Iris pigment epithelial cell (primary cell): ENCODE results near the gene CYSTM1.
"Not testable (repeated sequence)": the region's sequence is repeated elsewhere in the genome, so short reads cannot be mapped to it uniquely, and the experiment has no call there.

Source experiments
- DNase-seq: peaks from one replicate; pipeline ENCODE4 v3.0.0-alpha.2; 2011; ENCODE audit warnings: low read depth

CYSTM1 gene

DNA sequence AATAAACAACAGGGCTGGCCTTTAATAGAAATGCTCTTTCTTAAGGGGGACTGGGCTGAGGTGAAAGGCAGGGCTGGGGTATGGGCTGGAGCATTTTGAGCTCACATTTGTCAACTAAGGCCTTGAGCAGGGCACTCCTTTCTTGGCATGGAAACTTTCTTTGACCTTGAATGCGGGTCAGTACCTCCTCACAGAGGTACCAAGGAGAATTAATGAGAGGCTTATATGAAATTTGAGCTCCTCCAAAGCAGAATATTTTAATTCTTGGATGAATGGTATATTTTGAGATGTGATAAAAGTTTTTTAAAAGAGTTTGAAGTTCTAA lies 3.1 kb downstream of the CYSTM1 start:
- no peak for DNase-seq

DNA sequence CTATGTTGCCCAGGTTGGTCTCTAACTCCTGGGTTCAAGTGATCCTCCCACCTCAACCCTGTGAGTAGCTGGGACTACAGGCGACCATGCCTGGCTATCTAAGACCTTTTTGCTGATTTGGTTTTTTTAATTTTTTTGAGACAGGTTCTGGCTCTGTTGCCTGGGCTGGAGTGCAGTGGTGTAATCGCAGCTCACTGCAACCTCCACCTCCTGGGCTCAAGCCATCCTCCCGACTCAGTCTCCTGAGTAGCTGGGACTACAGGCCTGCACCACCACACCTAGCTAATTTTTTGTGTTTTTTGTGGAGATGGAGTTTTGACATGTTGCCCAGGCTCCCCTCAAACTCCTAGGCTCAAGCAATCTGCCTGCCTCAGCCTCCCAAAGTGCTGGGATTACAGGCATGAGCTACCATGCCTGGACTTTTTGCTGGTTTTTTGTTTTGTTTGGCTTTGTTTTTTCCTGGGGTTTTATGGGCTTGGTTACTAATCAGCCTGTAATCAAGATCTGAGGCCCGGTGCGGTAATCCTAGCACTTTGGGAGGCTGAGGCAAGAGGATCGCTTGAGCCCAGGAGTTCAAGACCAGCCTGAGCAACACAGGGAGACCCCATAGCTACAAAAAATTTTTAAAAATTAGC lies 3.6 kb downstream of the CYSTM1 start:
- DNase-seq = no peak

DNA sequence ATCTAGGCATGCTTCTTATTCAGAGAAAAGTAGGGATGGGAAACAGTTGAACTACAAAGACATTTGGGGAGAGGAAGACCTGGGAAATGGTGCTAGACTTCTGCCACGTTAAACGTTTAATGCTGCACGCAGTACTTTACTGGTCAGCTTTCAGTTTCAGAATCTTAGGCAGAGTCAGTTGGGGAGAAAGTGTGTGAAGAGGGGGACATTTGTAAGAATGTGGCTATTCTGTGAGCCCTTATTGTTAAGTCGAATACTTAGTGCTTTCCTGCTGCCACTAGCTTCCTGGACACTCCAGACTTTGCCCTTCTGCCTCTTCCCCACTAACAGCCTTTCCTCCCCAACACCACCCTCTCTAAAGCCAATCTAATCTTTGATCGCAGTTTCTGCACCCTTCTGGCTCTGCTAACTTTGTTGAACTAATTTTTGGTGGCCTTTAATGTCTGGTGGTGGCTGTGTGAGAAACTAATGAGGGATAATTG lies 6.1 kb downstream of the CYSTM1 start:
- no peak for DNase-seq

DNA sequence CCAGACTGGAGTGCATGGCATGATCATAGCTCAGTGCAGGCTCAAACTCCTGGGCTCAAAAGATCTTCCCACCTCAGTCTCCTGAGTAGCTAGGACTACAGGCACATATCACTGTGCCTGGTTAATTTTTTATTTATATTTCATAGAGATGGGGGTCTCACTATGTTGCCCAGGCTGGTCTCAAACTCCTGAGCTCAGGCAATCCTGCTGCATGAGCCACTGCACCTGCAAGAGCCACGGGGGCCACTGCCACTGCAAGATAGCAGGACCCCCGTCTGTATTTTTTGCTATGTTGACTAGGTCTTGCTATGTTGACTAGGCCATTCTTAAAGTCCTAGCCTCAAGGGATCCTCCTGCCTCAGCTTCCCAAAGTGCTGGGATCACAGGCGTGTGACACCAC lies 6.5 kb downstream of the CYSTM1 start:
- DNase-seq = no peak

DNA sequence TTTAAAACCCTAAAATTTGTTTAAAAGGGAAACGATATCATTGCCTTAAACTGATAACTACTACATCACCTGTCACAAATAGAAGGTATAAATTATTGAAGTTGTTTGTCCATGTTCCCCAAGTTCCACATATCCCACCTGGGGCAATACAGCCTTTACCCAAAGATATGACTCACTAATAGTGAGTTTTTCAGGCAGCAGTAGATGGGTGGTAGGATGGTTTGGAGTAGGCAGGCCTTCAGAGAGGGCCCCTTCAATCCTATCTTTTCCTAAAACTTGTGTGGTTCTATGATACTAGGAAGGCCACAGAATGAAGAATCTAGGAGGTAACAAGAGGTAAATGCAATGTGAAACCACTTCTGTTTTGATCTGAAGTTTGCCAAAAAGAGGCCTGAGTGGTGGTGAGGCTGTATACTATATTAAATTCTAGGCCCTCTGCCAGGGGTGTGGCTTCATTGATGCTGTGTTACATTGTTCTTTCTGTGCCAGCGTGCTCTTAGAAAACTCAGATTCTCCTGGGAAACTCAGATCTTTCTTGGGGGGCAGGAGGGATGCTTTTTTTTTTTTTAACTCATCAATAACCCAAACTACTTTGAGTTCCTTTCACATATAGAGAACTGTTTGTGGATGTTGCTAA lies 7.2 kb downstream of the CYSTM1 start:
- peak; percentile 21 for DNase-seq

DNA sequence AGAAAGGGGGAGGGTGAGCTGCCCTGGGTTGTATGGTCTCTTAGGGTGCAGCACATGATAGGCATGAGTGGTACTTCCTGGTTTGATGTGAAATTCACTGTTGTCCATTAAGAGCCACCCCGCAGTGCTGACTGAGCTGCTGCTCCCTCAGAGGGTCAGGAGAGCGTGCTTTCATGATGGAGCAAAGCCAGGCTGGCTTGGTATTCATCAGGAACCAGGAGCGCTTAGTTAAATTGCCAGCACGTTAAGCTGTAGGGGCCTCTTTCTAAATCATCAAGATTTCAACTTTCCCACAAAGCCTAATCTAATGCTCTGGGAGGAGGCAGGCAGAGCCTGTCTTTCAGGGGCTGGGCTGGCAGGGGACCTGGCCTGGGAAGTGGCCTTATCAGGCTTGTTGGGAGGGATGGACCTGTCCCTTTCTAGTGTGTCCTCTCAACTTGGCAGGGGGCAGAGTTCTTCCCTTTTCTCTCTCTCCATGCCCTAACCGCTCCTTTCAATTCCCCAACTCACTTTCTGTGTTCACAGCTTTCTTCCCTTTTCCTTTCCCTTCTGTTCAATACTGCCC lies 7.9 kb downstream of the CYSTM1 start:
- DNase-seq = peak; percentile 41

DNA sequence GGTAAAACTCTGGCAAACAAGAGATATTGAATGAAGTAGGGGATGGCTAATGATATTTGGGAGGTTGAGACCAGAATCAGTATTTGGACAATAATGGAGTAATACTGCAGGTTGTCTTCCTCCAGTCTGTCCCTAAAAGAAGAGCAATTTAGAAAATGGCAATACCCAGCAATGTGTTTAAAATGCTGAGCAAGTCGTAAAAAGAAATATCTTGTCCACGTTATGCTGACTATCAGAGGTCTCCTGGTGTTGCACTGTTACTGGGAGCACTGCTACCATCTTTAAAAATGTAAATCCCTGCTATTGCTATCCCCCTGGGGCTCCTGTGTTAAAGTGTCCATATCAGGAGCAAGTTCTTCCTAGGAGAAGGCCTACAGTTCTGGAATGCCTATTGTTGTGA lies 10.4 kb downstream of the CYSTM1 start:
- DNase-seq = no peak

DNA sequence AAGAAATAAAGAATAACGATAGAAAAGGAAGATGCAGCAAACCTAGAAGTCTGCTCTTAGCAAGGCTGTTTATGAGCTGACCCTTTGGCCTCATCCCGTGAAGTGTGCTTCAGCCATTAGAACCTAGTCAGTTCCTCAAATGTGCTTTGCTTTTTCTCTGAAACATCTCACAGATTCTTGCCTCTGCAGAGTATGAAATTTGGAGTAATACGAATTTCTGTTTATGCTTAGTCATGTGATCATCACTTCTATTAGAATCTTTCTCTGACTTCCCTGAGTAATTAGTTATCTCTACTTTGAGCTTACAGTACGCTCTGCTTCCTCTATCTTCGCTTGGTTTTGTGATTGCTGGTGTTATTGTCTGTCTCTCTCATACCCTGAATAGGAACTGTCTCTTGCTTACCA lies 11.3 kb downstream of the CYSTM1 start:
- no peak for DNase-seq

DNA sequence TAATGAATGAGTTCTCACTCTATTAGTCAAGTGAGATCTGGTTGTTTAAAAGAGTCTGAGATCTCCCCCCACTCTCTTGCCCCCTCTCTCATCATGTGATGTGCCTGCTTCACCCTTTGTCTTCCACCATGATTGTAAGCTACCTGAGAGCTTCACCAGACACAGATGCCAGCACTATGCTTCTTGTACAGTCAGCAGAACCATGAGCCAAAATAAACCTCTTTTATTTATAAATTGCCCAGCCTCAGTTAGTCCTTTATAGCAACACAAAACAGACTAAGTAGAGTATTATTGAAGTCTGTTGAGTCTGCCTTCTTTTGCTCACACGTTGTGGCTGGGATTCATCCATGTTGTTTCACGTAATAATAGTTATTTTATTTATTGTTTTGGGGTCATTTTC lies 14.3 kb downstream of the CYSTM1 start:
- DNase-seq = no peak

DNA sequence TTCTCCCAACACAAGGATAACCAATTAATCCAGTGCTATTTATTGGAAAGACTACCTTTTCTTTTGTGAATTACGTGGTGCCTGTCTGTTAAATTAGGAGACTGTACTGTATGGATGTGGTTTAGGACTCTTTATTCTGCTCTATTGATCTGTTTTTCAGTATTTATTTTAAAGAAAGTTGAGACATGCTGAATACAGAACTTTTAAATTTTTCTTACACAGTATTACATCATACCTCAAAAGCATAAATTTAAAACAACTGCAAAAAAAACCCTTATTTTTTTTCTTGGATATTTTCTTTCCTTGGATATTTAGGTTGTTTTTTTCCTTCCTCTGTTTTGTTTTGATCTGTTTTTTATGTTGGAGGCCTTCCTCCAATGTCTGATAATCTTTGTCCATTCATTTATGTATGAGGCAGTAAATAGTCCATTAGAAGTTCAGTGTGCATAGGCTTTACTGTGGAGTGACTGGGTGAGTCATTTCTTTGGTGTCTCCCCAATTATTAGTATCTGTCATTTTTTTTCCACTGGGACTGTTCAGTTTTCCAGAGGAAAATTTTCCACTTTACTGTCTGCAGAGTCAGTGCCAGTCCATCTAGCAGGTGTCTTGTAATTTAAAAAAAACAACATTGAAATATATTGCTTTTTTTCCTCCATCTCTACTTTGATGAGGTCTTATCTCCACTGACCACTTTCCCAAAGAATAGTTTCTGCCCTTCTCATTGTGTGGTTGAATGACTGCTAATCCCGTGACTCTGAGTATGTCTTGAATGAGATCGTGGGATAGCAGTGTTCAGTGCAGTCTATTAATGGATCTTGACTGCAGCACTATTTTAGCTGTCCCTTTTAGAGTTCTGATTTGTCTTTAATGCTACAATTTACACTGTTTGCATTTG lies 15.2 kb downstream of the CYSTM1 start:
- DNase-seq = peak; percentile 58

DNA sequence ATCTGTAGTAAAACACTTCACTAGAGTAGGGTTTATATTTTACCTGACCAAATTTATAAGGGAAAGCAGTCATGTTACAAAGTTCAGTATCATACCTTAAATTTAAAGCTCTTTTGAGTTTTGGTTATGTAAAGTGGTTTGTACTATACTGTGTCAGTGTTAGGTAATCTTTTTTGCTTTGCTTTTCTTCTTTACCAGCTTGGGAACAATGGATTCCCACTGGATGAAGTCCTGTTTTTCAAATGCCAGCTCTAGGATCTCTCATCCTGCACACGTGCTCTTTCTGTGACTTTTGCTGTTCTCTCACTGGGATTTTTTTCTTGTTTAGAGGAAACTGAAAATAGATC lies 15.9 kb downstream of the CYSTM1 start:
- no peak for DNase-seq

DNA sequence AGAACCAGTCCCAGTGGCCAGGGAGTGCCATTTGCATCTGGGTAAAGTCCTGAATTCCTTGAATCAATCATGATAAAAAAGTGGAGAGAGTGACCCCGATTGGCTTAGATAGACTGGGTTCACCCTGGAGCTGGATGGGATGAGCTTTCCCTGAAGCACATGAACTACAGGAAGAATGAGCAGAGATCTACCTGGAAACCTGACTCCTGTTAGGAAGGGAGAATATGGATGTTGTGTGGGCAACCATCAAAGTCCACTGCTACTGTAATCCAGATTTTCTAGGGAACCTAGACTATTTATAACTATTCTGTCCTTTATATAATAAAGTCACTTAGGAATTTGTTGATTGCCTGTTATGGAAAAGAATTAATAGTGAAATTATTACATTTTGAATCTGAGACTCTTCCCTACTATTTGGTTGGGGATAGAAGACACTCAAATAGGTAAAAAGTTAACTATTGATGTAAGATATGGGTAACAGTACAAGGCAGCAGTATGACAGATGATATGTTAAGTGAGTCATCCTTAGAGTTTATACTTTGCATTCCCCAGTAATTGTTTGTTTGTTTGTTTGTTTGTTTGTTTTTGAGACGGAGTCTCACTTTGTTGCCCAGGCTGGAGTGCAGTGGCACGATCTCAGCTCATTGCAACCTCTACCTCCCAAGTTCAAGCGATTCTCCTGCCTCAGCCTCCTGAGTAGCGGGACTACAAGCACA lies 17.9 kb downstream of the CYSTM1 start:
- no peak for DNase-seq

DNA sequence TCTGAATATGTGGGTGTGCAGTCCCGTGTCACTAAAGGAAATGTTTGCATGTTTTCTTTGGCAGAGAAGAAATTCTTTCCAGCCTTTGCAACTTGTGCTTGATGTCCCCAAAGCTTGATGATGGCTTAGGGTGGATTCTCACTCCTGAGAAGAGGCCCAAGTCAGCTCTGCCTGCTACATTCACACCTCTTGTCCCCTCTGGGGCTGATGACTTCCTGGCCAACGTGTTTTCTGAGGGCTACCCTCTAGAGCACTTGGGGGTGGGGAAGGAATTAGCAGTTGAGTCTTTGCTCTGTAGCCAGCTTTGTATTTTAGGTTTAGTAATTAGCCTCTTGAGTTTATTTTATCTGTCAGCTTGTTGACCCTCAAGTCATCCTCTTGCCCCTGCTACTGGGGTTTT lies 19.7 kb downstream of the CYSTM1 start:
- no peak for DNase-seq

DNA sequence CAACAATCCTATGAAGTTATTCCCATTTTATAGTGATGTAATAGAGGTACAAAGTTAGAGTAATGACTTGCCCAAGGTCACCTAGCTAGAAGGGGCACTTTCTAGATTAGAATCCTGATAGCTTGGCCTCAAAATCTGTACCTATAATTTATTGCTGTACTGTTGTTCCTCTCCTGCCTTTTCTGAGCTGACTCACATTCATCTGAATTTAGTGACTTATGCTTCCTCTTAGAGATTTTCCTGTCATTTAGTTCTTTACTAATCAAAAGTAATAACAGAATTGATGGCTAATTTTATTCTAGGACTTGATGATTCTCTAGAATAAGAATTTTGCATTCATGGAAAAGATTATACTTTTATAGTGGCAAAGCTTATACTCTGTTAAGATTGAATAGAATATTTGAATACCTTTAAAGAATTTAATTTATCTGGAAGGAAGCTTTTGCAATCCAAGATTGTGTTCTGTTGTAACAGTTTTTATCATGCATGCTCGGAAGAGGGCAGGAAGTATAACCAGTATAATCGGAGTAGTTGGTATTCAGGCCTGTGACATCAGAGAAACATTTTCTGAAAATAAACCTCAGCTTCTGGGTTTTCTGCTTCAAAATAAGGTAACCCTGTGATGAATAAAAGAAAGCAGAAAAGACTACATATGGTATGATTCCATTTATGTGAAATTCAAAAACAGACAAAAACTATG lies 21.3 kb downstream of the CYSTM1 start:
- no peak for DNase-seq

DNA sequence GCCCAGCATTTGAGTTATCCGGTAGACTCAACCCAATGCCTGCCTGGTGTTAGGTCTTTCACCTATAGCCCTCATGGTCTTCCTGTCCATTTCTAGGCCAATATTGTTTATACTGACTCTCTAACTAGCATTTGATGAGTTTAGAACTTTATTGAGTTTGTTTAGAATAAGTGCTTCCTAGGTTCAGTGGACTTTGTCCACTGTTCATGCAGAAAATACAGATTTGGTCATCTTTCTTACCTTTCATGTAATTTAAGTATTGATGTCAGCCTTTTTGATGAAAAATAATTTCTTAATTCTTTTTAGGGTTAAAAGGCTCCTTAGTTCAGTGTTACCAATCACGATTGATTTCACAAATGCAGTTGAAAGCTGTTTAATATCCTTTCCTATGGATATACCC lies 22.0 kb downstream of the CYSTM1 start:
- DNase-seq = no peak

DNA sequence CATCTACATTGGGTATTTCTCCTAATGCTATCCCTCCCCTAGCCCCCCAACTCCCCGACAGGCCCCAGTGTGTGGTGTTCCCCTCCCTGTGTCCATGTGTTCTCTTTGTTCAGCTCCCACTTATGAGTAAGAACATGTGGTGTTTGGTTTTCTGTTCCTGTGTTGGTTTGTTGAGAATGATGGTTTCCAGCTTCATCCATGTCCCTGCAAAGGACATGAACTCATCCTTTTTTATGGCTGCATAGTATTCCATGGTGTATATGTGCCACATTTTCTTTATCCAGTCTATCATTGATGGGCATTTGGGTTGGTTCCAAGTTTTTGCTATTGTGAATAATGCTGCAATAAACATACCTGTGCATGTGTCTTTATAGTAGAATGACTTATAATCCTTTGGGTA lies 23.9 kb downstream of the CYSTM1 start:
- DNase-seq = not testable (repeated sequence)

DNA sequence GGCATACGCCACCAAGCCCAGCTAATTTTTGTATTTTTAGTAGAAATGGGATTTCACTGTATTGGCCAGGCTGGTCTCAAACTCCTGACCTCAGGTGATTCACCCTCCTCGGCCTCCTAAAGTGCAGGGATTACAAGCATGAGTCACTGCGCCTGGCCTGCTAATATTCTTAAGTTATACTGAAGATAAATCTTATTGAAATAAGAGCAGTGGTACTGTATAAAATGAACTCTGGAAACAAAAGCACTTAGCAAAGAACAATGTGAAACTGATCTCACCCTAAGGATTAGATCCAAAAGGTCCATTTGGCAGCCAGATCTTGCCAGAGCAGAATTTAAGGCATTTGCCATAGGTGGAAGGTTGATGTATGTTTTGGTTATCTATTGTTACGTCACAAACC lies 27.1 kb downstream of the CYSTM1 start:
- peak; percentile 54 for DNase-seq

DNA sequence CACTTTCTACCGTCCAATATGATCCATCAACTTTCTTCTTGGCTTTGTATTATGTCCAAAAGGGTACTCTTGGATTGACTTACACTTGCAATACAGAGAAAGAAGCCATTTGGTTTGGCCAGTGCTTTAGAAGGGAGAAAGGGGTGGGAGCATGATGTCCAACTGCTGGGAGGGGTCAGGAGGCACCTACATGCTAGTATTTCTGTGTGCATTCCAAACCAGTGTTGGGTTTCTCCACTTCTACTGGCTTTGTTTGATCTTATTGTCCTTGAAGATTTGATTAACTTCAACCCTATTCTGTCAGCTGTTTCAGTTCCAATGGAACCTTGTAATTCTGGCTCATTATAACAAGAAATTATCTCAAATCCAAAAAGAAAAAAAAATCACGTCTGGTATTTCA lies 27.6 kb downstream of the CYSTM1 start:
- no peak for DNase-seq

DNA sequence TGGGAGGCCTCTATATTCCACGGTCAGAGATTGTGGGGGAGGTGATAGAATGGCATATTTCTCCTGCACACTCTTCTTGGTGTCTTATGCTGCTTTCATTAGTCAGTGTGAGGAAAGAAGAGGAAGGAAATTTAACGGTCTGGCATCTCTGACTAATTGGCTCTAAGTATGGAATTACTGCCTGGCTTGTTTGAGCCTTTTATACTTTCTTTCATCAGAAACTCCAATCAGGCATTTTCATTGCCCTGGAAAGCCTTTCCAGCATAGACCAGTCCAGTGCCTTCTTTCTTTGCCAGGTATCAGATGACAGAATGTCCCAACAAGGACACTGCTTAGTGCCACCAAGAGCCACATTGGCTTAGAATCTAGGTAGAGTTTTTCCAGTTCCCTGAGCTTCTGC lies 30.2 kb downstream of the CYSTM1 start:
- no peak for DNase-seq

DNA sequence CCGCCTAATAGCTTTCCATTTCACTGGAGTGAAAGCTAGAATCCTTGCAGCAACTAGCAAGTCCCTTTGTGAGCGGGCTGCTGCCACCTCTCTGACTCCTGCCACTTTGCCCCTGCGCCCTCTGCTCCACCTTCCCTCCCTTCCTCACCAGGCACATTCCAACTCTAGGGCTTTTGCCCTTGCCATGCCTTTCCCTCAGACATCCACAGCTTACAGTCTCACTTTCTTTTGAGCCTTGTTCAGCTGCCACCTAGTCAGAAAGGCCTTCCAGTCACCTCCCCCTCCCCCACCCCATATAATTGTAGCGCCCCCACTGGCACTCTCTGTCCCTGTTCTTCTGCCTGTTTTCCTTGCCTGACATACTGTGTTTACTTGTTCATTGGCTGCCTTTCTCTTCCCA lies 31.0 kb downstream of the CYSTM1 start:
- DNase-seq = no peak

DNA sequence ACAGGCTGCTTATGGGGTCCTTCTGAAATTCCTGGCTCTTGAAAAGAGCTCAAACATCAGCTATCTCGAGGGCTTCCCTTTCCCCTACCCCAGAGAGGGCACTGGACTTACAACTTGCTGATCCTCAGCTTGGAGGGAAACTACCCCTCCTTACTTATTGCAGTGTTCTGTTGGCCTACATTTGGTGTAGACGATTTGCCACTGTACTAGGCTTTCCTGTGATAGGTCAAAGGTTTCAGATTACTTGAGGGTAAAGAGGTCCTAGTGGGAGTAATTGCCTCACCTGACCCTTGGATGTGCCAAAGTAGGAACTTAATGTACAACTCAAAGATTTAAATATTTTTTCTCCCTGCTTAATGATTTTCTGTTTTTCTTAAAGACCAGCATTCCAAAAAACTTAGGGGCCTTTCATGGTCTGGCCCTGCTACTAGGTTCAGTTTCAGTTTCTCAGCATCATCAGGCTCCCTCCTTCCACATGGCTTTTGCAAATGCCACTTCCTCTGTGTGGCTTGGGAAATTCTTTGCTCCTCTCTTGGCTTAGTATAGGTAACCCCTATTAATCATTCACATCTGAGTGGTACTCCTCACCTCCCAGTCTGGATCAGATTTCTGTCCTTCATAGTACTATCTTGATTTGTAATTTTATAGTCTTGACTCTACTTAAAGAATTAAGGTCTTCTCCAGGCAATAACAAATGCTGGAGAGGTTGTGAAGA lies 32.4 kb downstream of the CYSTM1 start:
- no peak for DNase-seq
